BLaER1 treated with 17β-estradiol and CSF1 and Interleukin-3, amounts not matched to agents 10 nM and 100 nM (cell line): ENCODE measurements around the gene PALM3.
"Not testable (repeated sequence)": the region's sequence is repeated elsewhere in the genome, so short reads cannot be mapped to it uniquely, and the experiment has no call there.

Experiments
- H3K27ac ChIP-seq, 11 experiments: shearing (Covaris generic); formaldehyde crosslinking; 2 replicates each; pipeline ENCODE4 v1.8.1; 2022
- H3K27me3 ChIP-seq, 11 experiments: shearing (Covaris generic); formaldehyde crosslinking; 2 replicates each; pipeline ENCODE4 v1.8.1; 2022
- H3K36me3 ChIP-seq, 11 experiments: shearing (Covaris generic); formaldehyde crosslinking; 2 replicates each; pipeline ENCODE4 v1.8.1; 2022
- H3K4me1 ChIP-seq, 10 experiments: shearing (Covaris generic); formaldehyde crosslinking; 2 replicates each; pipeline ENCODE4 v1.8.1; 2022
- H3K4me2 ChIP-seq, 11 experiments: shearing (Covaris generic); formaldehyde crosslinking; 2 replicates each; pipeline ENCODE4 v1.8.1; 2022
- H3K4me3 ChIP-seq, 10 experiments: shearing (Covaris generic); formaldehyde crosslinking; 2 replicates each; pipeline ENCODE4 v1.8.1; 2022
- H3K9ac ChIP-seq, 11 experiments: shearing (Covaris generic); formaldehyde crosslinking; 2 replicates each; pipeline ENCODE4 v1.8.1; 2022
- H3K9me3 ChIP-seq, 11 experiments: shearing (Covaris generic); formaldehyde crosslinking; replicated peaks in 1 of 11; 2 replicates each; pipeline ENCODE4 v1.8.1; 2022
- H4K20me1 ChIP-seq, 11 experiments: shearing (Covaris generic); formaldehyde crosslinking; 2 replicates each; pipeline ENCODE4 v1.8.1; 2022
- Cebpa-rat ChIP-seq, 11 experiments: shearing (Covaris generic); IDR thresholded peaks; 2 replicates each; pipeline ENCODE4 v1.8.1; 2022

PALM3 gene

DNA sequence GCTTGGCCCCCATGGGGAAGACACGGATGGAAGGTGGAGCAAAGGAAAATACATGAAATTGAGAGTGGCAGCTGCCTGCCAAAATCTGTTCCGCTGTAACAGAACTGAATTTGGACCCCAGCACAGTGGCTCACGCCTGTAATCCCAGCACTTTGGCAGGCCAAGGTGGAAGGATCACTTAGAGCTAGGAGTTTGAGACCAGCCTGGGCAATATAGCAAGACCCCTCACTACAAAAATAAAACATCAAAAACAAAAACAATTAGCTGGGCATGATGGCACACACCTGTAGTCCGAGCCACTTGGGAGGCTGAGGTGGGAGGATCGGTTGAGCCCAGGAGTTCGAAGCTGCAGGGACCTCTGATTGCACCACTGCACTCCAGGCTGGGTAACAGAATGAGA is 9.4 kb downstream of the PALM3 start:
- peaks cover 19 to 42% (median 29%) of the 10 kb centered on the region in 11 experiments for H3K27me3 ChIP-seq
- H3K36me3 ChIP-seq: peaks cover 0 to 40% (median 21%) of the 10 kb centered on the region in 11 experiments; a peak in 13 of 22 replicates
- H3K27ac ChIP-seq: no peak overlapping the region
- peaks cover 0 to 39% (median 0%) of the 10 kb centered on the region in 11 experiments; a peak in 6 of 22 replicates for H4K20me1 ChIP-seq
- no peak overlapping the region for H3K4me3 ChIP-seq
- H3K9ac ChIP-seq: no peak overlapping the region
- peaks cover 0 to 10% (median 4%) of the 10 kb centered on the region in 11 experiments; a peak in 12 of 22 replicates for H3K9me3 ChIP-seq
- TF ChIP-seq Cebpa-rat (IDR thresholded peaks at IDR 0.05): no peak
- peaks cover 0 to 7% (median 1%) of the 10 kb centered on the region in 10 experiments; a peak in 15 of 20 replicates for H3K4me1 ChIP-seq
- no peak overlapping the region for H3K4me2 ChIP-seq

DNA sequence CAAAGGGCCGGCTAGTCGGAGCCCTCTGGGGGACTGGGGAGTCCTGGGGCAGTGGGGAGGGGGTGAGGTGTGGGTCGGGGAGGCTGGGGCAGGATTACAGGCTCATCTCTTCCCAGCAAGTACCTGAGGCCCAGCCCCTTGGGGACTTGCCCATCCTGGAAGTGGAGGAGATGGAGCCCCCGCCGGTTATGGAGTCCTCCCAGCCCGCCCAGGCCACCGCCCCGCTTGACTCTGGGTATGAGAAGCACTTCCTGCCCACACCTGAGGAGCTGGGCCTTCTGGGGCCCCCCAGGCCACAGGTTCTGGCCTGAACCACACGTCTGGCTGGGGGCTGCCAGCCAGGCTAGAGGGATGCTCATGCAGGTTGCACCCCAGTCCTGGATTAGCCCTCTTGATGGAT is 9.9 kb downstream of the PALM3 start:
- Histone ChIP-seq H3K27ac (no peak overlapping the region), H3K4me2 (no peak overlapping the region), H3K27me3 (peaks cover 15 to 37% (median 24%) of the 10 kb centered on the region in 11 experiments), H3K9ac (no peak overlapping the region), H4K20me1 (peaks cover 0 to 39% (median 0%) of the 10 kb centered on the region in 11 experiments; a peak in 6 of 22 replicates), H3K36me3 (peaks cover 0 to 40% (median 21%) of the 10 kb centered on the region in 11 experiments; a peak in 13 of 22 replicates), H3K4me3 (no peak overlapping the region), H3K9me3 (peaks cover 0 to 10% (median 4%) of the 10 kb centered on the region in 11 experiments; a peak in 12 of 22 replicates), H3K4me1 (peaks cover 5 to 12% (median 6%) of the 10 kb centered on the region in 10 experiments; a peak in 19 of 20 replicates)
- TF ChIP-seq Cebpa-rat (IDR thresholded peaks at IDR 0.05): no peak

DNA sequence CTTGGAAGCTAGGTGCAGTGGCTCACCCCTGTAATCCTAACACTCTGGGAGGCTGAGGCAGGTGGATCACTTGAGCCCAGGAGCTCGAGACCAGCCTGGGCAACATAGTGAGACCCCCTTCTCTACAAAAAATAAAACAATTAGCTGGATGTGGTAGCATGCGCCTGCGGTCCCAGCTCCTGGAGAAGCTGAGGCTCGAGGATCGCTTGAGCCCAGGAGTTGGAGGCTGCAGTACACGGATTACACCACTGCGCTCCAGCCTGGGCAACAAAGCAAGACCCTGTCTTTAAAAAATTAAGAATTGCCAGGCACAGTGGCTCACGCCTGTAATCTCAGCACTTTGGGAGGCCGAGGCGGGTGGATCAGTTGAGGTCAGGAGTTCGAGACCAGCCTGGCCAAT is 10.9 kb downstream of the PALM3 start:
- Histone ChIP-seq H3K9me3 (peaks cover 0 to 10% (median 4%) of the 10 kb centered on the region in 11 experiments; a peak in 12 of 22 replicates), H3K36me3 (peaks cover 0 to 40% (median 21%) of the 10 kb centered on the region in 11 experiments; a peak in 13 of 22 replicates), H4K20me1 (peaks cover 0 to 46% (median 0%) of the 10 kb centered on the region in 11 experiments; a peak in 7 of 22 replicates), H3K27me3 (peaks cover 4 to 32% (median 14%) of the 10 kb centered on the region in 11 experiments; a peak in 20 of 22 replicates), H3K4me1 (peaks cover 15 to 22% (median 16%) of the 10 kb centered on the region in 10 experiments)
- H3K9ac ChIP-seq, H3K27ac ChIP-seq, H3K4me3 ChIP-seq, H3K4me2 ChIP-seq: not testable (repeated sequence)

DNA sequence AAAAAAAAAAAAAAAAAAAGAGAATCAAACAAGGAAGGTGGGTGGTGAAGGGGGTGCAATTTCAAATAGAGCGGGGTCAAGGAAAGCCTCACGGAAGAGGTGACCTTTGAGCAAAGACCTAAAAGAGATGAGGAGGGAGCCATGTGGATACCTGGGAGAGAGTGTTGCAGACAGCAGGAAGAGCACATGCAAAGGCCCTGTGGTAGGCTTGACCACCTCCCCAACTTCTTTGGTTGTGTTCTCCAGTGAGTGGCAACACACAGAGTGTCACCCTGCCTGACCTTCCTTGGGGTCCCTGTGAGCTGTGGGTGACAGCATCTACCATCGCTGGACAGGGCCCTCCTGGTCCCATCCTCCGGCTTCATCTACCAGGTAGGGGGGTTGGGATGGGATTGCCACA is 11.4 kb downstream of the PALM3 start:
- no peak for TF ChIP-seq Cebpa-rat (IDR thresholded peaks at IDR 0.05)
- Histone ChIP-seq H3K36me3 (peaks cover 0 to 40% (median 21%) of the 10 kb centered on the region in 11 experiments; a peak in 13 of 22 replicates), H3K4me1 (peaks cover 19 to 26% (median 21%) of the 10 kb centered on the region in 10 experiments), H3K27me3 (peaks cover under 1 to 34% (median 10%) of the 10 kb centered on the region in 11 experiments; a peak in 14 of 22 replicates), H3K9me3 (peaks cover 0 to 10% (median 4%) of the 10 kb centered on the region in 11 experiments; a peak in 12 of 22 replicates), H3K4me2 (no peak overlapping the region), H3K9ac (no peak overlapping the region), H3K4me3 (no peak overlapping the region), H3K27ac (no peak overlapping the region), H4K20me1 (peaks cover 0 to 51% (median 0%) of the 10 kb centered on the region in 11 experiments; a peak in 7 of 22 replicates)

DNA sequence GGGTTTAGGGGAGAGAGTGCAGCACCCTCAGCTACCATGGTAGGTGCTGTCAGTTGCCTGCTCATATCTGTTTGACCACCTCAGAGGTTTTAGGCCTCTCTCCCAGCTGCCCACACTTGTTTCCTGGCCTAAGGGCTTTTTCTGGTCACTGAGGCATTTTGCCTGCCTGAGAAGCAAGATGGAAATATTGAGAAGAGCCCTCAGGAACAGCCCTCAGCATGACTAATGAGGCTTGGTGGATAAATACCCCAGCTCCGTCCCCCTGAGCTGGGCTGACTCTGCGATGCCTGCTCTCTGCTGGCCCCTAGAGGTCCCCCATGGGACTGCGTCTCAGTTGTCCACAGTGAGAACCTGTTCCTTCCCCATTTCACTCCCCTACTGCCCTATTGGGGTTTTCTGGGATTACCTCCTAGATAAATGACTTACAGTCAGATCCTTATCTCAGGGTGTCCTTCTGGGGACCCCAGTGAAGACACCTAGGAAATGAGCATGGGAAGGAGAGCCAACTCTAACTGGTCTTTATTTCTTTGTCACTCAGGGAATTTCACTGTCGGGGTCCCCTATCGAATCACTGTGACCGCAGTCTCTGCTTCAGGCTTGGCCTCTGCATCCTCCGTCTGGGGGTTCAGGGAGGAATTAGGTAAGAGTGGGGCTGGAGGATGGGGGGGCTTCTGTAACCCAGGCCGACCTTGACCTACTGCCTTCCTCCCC is 13.3 kb downstream of the PALM3 start:
- no peak overlapping the region for H3K27ac ChIP-seq
- H3K4me2 ChIP-seq: no peak overlapping the region
- H3K9ac ChIP-seq: no peak overlapping the region
- H3K36me3 ChIP-seq: peaks cover 0 to 46% (median 21%) of the 10 kb centered on the region in 11 experiments; a peak in 13 of 22 replicates
- peaks cover 19 to 28% (median 24%) of the 10 kb centered on the region in 10 experiments for H3K4me1 ChIP-seq
- no peak for TF ChIP-seq Cebpa-rat (IDR thresholded peaks at IDR 0.05)
- peaks cover 0 to 34% (median 0%) of the 10 kb centered on the region in 11 experiments; a peak in 7 of 22 replicates for H4K20me1 ChIP-seq
- H3K27me3 ChIP-seq: peaks cover 0 to 15% (median 0%) of the 10 kb centered on the region in 11 experiments; a peak in 7 of 22 replicates
- no peak overlapping the region for H3K4me3 ChIP-seq
- H3K9me3 ChIP-seq: peaks cover 0 to 10% (median 4%) of the 10 kb centered on the region in 11 experiments; a peak in 12 of 22 replicates

DNA sequence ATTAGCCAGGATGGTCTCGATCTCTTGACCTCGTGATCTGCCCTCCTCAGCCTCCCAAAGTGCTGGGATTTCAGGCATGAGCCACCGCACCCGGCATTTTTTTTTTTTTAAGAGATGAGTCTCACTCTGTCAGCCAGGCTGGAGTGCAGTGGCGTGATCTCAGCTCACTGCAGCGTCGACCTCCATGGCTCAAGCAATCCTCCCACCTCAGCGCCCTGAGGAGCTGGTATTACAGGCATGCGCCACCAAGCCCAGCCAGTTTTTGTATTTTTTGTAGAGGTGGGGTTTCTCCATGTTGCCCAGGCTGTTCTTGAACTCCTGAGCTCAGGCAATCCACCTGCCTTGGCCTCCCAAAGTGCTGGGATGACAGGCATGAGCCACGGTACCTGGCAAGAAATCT is 14.0 kb downstream of the PALM3 start:
- H3K4me1 ChIP-seq: peaks cover 19 to 29% (median 25%) of the 10 kb centered on the region in 10 experiments
- peaks cover 0 to 44% (median 21%) of the 10 kb centered on the region in 11 experiments; a peak in 13 of 22 replicates for H3K36me3 ChIP-seq
- not testable (repeated sequence) for H3K9ac ChIP-seq, H3K4me3 ChIP-seq, H3K27me3 ChIP-seq, H3K27ac ChIP-seq
- H3K9me3 ChIP-seq: peaks cover 0 to 10% (median 4%) of the 10 kb centered on the region in 11 experiments; a peak in 12 of 22 replicates
- peaks cover 0 to 30% (median 0%) of the 10 kb centered on the region in 11 experiments; a peak in 6 of 22 replicates for H4K20me1 ChIP-seq
- H3K4me2 ChIP-seq: peak overlapping the region in 2 of 11 experiments; percentile 67 to 81; a peak in 1 of 22 replicates

DNA sequence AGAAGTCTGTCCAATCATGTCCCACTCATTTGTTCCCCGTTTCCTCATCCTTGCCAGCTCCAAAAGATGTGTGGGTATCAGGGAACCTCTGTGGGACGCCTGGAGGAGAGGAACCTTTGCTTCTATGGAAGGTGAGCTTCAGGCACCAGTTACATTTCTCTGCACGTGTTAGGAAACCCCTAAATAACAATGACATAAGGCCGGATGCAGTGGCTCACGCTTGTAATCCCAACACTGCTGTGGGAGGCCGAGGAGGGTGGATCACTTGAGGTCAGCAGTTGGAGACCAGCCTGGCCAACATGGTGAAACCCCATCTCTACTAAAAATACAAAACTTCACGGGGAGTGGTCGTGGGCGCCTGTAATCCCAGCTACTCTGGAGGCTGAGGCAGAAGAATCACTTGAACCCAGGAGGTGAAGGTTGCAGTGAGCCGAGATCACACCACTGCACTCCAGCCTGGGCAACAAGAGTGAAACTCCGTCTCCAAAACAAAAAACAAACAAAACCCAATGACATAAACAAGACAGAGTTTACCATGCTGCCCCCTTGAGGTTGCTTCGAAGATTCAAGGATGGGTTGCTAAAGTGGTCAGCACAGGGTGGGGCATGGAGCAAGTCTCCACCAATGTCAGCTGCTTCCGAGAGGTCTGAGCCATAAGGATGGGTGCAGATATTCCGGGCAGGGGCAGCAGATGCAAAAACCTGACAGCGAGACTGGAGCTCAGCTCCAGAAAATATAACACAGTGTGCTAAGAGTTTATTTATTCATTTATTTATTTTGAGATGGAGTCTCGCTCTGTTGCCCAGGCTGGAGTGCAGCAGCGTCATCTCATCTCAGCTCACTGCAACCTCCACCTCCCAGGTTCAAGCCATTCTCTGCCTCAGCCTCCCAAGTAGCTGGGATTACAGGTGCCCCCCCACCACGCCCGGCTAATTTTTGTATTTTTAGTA is 18.9 kb downstream of the PALM3 start:
- Histone ChIP-seq H3K27ac (peak overlapping the region in 7 of 11 experiments; percentile 4 to 69 (median 47); a peak in 8 of 22 replicates), H3K4me2 (peak overlapping the region in 4 of 11 experiments; percentile 15 to 49 (median 24); a peak in 6 of 22 replicates), H3K36me3 (peaks cover 0 to 37% (median 1%) of the 10 kb centered on the region in 11 experiments; a peak in 8 of 22 replicates)

DNA sequence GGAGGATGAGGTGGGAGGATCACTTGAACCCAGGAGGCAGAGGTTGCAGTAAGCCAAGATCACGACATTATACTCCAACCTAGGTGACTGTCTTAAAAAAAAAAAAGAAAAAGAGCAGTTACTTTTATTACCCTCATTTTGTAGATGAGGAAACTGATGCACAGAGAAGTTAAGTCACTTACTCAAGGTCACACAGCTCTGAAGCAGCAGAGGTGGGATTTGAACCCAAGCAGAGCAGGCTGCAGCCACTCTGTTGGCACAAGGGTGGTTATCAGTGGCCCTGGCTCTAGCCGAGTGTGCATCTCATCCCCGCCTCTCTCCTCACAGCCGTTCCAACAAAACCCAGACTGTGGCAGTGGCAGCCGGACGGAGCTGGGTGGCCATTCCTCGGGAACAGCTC is 22.7 kb downstream of the PALM3 start:
- H3K4me2 ChIP-seq: no peak overlapping the region
- H3K4me3 ChIP-seq: no peak overlapping the region
- H4K20me1 ChIP-seq: peaks cover 0 to 6% (median 0%) of the 10 kb centered on the region in 11 experiments; a peak in 1 of 22 replicates
- no peak overlapping the region for H3K9ac ChIP-seq
- no peak overlapping the region for H3K27ac ChIP-seq
- H3K4me1 ChIP-seq: peaks cover 0 to 11% (median 7%) of the 10 kb centered on the region in 10 experiments; a peak in 8 of 20 replicates
- H3K36me3 ChIP-seq: peaks cover 0 to 44% (median 3%) of the 10 kb centered on the region in 11 experiments; a peak in 7 of 22 replicates
- TF ChIP-seq Cebpa-rat (IDR thresholded peaks at IDR 0.05): no peak
- no peaks in the 10 kb centered on the region for H3K9me3 ChIP-seq
- H3K27me3 ChIP-seq: no peaks in the 10 kb centered on the region

More for the DNA sequence above, 18.9 kb downstream of the PALM3 start:
- peaks cover 0 to 22% (median 0%) of the 10 kb centered on the region in 11 experiments; a peak in 4 of 22 replicates for H4K20me1 ChIP-seq
- H3K9ac ChIP-seq: peak overlapping the region in 4 of 11 experiments; percentile 36 to 53 (median 41); a peak in 7 of 22 replicates
- peaks cover 20 to 36% (median 30%) of the 10 kb centered on the region in 10 experiments for H3K4me1 ChIP-seq
- H3K4me3 ChIP-seq, H3K9me3 ChIP-seq, H3K27me3 ChIP-seq: not testable (repeated sequence)
